Activated CD4-positive, alpha-beta T cell treated with anti-CD3 and anti-CD28 coated beads, Interleukin-2, amount 50 U/mL, for 1 hour (primary cell): ENCODE data around the gene CFAP57.
A peak's percentile ranks its signal among the peaks of the same experiment; 100 is the strongest.
"Not testable (repeated sequence)": the region's sequence is repeated elsewhere in the genome, so short reads cannot be mapped to it uniquely, and the experiment has no call there.

Experiments used
- DNase-seq: peaks from one replicate; pipeline ENCODE4 v3.0.0-alpha.2; 2020

CFAP57 gene

DNA sequence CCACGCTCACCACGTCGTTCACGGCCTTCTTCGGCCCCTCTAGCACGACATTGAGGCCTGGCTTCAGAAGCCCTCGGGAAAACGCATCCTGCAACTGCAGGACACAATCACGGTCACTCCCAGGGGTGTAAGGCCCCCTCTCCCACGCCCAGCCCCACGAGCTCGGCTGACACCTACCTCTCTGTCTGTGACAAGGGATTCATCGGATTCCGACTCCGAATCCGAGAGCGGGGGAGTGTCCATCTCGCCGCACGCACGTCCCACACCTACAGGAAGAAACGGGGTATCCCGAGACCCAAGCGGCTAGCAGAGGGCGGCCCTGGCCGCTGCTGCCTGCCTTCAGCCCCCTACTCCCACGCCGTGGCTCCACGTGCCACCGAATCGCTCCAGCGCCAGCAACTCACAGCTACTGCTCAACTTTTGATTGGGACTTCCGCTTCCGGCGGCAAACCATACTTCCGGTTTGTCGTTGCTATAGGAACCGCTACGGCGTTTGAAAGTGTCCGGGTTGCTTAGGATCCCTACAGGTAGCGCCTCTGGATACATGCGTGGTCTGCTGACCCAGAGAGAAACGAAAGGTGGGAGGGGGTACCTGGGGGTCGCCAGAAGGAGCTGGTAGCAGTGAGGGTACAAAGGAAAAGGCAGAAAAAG, at the start of gene CFAP57, which contains the start of gene EBNA1BP2:
TSS of gene CFAP57 (plus strand) at position 455 of the 651 bp plus-strand sequence. CDS start 424 bp downstream, outside the sequence.
TSS of gene EBNA1BP2 (minus strand) at position 415 of the 651 bp plus-strand sequence. CDS start at position 243, 172 bp downstream.
- peak; percentile 86 for DNase-seq

DNA sequence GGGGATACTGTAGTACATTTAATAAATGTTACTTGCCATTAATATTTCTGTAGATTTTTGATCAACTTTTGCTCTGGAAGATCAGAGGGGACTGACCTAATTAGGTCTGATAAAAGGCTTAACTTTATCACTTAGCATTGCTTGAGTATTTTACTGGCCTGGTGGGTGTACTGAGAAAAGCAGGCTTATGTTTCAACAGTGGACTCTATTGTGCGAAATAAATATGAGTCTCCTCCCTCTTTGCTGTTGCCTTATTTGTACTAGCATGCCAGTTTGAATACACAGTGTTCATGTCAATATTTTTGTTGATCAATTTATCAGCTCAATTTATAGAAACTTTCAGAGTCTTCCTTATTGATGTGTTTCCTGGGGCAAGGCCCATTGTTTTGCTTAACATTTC, 49.1 kb upstream of the CFAP57 start:
- DNase-seq = no peak

DNA sequence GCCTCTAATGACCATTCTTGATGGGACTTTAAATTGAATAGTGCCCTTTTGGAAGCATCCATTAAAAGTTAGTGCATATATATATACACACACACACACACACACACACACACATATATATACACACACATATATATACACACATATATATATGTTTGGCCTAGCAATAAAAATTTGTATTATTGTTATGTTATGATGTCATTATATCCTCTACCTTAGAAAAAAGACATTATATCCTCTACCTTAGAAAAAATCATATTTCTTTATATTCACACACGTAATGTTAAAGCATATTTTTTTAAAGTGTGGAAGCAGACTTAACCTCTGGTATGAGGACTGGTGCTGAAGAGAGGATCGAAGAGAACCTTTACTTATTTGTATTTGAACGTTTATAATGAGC, 43.3 kb upstream of the CFAP57 start:
- DNase-seq = no peak

DNA sequence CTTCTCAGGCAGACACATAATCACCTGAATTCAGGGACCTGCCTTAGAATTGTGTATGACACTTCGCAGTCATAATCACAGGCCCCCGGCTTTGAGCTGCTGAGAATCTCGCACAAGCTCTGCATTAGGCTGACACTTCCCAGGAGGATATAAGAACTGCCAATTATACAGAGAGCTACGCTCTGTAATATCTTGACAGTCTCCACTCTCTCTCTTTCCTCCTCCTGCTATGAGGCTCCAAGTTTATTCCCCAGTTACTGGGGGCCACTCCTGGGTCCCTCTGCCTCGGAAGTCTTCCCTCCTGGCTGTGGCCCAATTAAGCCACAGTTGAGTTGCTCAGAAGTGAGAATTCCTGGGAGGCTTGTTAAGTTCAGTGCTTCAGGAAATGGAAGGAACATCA, 42.7 kb upstream of the CFAP57 start:
- DNase-seq = no peak

DNA sequence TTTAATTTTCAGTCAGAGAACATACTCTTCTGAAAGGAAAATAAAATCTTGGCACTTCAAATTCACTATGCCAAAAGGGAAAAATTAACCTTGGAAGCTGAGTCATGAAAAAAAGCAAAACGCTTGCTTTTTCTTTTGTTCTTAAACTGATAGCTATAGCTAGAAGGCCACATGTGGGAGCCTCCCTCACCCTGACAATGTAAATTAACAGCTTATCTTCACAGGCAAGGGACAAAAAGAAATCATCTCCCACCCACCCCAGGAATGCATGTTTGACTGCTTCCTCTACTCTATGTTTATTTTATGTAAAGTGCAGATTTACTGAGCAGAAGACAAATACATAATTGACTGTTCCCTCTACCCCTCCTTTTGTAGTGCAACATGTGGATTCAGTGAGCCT, 38.1 kb upstream of the CFAP57 start:
- DNase-seq = no peak

DNA sequence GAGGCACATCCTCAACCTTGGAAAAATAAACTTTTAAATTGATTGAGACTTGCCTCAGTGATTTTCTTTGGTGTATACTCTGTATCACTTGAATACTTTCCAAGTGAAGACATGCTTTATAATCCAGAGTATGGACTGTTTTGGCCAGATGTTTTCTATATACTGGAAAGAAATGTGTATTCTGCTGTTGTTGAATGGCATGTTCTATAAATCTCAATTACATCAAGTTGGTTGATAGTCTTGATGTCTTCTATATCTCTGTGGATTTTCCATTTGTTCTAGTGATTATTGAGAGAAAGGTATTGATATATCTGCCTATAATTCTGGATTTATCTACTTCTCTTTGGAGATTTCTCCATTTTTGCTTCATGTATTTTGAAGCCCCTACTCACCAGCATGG, 37.5 kb upstream of the CFAP57 start:
- DNase-seq = no peak

DNA sequence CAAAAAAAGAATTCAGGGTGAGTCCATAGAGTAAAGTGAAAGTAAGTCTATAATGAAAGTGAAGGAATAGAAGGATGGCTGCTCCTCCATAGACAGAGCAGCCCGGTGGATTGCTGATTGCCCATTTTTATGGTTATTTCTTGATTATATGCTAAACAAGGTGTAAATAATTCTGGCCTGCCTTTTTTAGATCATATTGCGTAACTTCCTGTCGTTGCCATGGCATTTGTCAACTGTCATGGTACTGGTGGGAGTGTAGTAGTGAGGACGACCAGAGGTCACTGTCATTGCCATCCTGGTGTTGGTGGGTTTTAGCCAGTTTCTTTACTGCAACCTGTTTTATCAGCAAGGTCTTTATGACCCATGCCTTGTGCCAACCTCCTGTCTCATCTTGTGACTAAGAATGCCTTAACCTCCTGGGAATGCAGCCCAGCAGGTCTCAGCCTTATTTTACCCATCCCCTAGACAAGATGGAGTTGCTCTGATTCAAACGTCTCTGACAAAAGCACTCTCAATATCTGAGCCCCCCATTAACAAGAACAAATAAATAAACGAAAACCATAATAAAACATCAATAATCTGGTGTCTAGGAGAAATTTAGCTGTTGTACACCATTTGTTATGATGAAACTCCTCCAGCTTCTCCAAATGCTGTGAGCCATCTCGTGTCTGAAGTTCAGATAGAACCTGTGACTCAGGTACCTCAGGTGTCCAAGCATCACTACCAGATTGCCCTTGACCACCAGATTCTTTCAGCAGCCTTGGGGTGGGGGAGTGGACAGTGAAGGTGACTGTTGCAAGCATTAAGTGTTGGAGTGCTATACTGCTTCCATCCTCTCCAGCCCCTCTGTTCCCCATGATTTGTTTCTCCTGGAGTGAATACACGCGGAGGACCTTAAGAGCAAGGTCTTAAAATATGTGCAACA, 36.0 kb upstream of the CFAP57 start:
- no peak for DNase-seq

DNA sequence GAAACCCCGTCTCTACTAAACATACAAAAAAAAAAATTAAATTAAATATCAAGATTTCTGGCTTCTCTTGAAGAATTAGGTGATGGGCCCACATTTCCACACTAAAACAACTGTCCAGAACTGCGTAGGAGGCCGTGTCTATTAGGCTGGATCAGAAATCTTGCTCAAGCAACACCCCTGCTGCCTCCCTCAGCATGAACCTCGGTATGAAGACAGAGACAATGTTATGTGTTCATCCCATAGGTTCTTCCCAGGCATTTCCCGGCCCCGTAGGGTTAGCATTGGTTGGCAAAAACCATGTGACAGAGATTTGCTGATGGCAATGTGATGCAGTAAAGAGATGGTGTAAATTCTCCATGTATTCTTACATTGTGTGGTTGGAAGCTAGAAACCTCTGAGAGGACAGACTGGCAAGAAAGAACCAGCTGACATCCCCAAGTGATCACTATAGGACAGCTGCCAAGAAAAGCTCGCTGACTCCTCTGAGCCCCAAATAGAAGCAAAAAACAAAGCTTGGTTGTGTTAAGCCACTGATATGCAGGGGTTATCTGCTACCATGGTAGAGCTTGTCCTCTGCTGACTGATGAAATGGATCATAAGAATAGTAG, 34.6 kb upstream of the CFAP57 start:
- no peak for DNase-seq

DNA sequence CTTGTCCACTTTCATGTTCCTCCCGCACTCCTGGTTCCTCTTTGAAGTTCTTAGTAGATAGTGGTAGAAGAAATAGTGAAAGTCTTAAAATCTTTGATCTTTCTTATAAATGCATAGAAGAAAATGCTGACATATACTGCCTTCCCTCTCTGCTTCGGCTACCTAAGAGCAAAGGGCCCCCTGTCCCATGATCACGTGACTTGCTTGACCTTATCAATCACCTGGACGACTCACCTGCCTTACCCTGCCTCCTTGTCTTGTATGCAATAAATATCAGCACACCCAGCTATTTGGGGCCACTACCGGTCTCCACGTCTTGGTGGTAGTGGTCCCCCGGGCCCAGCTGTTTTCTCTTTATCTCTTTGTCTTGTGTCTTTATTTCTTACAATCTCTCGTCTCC, 32.8 kb upstream of the CFAP57 start:
- not testable (repeated sequence) for DNase-seq

DNA sequence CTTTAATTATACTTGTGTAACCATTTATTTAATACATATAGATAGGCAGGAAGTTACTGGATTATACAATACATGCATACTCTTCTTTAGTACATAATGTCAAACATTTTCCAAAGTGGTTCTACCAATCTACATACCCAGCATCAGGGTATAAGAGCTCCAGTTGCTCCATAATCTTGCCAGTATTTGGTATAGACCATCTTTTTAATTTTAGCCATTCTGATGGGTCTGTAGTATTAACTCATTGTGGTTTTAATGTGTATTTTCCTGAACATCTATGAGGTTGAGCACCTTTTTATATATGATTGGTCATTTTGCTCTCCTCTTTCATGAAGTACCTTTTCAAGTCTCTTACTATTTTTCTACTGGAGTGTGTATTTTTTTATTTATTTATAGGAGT, 32.1 kb upstream of the CFAP57 start:
- no peak for DNase-seq

DNA sequence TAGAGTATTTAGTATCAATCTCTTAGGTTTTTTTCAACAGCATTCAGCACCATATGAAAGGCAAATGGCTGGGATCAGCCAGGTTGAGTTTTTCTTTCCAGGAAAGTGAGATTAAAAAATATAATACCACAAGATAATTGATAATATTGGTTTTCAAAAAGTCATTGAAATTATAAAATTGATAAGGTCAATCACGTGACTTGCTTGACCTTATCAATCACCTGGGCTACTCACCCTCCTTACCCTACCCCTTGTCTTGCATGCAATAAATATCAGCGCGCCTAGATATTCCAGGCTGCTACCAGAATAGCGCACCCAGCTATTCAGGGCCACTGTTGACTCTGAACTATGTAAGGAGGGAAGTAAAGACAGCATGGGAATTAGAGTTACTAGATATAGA, 31.5 kb upstream of the CFAP57 start:
- DNase-seq = no peak

DNA sequence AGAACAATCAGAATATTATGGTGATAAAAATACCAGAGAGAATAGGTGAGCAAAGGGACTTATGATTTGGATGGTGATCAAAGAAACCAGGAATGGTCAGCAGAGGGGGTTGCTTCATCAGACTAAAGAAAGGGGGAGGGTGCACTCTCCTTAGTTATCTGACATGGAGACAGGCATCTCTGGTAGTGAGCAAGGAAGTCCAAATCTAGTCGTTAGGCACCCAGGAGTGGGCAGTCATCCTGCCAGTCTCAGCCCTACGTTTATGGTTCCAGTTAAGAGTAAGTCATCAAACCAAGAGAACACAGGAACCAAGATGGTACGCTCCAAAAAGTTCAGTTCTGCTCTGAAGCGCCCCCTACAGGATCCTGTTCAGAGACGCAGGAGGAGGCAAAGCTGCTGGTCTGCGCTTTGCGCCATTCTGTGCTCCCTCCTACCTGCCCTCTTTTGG, 28.7 kb upstream of the CFAP57 start:
- no peak for DNase-seq

DNA sequence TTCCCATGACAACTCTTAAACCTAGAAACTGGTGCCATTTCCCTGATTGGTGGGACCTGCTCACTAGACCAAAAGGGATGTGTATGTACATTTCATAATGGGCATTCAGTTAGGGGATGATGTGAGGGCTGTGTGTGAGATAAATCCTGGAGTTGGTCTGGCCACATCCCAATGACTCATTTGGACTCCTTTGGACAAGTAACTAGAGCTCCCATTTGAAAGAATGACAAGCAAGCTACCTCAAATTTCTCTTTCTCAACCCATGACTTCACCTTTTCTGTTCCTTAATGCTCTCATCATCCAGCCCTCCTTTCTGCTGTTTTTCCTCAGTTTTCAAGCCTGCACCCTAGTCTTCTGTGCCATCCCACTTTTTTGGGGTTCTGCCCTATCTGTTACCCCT, 27.9 kb upstream of the CFAP57 start:
- no peak for DNase-seq

DNA sequence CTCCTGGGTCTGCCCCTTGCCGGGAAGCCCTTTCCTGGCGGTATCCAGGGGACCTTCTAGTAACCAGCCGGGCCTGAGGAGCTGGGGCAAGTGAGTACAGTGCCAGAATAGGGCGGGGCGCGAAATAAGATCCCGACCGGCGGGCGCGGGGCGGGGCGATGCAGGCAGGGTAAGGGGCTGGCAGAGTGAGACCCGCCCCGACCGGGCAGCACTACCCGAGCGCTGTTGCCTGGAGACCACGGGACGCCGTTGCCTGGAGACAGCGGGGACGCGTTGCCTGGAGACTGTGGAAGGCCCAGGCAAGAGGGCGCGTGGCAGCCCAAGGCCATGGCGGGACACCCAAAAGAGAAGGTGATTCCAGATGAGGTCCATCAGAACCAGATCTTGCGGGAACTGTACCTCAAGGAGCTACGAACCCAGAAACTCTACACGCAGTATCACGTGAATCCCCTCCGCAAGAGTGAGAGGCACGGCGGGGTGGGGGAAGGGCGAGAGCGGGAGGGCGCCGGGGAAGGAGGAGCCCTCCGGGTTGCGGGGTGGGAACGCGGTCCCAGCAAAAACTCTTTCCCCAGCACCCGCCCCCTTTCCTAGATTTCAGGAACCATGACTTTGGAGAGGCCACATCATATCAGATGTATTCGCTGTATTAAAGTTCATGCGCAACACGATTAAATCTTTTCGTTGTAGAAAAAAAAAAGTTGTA, 24.4 kb upstream of the CFAP57 start:
- peak; percentile 3 for DNase-seq

DNA sequence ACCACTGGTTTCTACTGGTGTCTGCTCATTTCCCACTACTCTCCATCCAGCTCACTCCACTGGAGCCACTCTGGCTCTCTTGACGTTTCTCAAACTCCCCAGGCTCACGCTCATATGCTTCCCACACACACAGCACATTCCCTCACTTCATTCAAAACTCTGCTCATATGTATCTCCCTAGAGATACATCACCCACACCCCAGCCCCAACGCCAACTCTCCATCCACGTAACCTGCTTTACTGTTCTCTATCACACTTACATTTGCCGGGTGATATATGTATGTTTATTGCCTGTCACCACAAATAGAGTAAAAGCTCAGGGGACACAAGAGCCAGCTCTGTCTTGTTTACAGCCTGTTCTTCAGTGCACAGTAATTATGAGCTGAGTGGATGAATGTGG, 22.2 kb upstream of the CFAP57 start:
- no peak for DNase-seq

DNA sequence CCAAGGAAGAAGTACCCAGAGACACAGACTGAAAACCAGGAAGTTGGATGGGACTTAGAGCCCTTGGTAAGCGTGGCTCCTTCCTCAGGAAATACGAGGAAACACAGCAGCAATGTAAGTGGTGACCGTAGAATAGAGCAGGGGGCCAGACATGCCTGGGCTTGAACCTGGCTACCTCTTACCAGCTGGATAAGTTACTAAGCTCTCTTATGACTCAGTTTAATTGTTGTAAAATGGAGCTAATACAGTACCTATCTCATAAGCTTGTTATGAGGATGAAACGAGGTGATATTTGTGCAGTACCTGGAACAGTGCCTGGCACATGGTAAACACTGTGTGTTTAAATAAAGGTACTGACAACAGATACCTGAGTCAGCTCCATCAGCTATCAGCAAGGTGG, 19.3 kb upstream of the CFAP57 start:
- DNase-seq = no peak

DNA sequence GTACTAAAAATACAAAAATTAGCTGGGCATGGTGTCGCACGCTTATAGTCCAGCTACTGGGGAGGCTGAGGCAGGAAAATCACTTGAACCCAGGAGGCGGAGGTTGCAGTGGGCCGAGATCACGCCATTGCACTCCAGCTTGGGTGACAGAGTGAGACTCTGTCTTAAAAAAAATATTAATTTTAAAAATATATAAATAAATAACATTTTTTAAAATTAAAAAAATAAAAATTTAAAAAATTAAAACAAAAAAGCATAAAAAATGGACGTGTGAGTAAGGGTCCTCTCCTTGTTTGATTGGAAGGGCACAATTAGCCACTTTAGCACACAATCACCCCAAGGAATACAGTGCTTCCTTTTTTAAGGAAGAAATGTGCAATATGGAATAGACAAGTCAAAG, 18.7 kb upstream of the CFAP57 start:
- no peak for DNase-seq

DNA sequence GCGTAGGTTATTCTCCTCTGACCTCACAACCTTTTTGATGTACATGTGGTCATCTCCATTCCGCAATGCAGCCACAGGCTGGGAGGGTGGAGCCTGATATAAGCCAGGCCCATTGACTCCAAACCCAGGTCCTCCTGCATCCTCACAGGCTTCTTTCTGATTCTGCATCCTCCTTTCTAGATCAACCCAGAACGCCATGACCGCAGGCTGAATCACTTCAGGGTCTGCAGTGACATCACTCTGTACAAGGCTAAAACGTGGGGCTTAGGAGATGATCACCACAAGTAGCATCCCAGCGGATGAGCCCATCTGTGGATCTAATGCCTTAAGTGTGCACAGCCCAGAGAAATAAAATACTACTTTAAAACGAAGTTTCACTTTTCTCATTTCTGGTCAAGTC, 16.1 kb upstream of the CFAP57 start:
- no peak for DNase-seq

DNA sequence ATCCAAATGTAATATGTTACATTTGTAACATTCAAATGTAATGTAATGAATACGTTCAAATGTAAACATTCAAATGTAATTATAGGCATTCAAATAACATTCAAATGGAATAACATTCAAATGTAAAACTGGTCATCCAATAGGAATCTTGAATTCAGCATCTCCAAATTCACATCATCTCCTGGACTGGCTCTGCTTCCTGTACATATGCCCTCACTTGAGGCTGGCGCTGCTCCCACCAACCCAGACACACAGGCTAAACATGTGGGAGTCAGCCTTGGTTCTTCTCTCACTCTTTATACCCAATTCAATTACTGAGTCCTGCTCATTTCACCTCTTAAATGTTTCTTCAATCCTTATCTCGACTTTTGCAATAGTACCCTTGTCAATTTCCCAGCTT, 7.0 kb upstream of the CFAP57 start:
- DNase-seq = no peak

DNA sequence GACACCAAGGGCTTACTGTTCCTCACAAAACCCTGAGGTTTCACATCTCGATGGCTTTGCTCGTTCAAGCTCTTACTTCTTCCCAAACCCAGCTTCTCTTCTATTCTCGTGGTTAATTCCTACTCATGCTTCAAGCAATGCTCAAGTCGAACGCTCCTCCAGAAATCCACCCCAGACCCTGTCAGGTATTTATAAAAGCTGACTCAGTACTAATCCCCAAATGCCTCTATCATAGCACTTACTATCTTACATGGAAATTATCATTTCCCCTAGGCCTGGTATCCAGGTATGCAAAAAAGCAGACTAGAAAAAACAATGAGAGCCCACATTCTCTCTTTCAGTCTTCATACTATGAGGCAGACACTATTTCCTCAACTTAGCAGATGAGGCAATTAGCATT, 6.4 kb upstream of the CFAP57 start:
- no peak for DNase-seq

DNA sequence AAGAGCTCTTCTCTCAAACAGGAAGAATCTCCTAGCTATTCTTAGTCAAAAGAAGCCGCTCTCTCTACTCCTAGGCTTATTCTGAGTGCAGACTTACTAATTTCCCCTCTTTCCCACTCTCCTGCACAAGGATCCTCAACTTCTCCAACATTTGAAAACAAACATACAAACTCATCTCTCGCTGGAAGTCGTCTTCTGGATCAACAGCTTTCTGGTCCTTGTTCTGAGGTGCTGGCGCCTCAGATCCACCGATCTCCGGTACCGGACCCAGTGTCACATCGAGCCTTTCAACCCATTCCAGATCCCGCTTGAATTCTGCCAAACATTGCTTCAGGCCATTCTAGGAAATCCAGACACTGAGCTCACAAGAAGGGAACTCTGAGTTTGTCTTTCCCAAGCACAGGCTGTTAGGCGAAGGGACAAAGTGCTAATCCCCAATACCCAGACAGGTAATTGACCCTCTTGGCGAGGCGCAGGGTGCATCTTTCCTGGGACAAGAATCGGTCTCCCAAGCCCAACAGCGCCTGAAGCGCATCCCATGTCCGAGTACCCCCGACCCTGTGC, 736 bp upstream of the CFAP57 start:
- DNase-seq = no peak

DNA sequence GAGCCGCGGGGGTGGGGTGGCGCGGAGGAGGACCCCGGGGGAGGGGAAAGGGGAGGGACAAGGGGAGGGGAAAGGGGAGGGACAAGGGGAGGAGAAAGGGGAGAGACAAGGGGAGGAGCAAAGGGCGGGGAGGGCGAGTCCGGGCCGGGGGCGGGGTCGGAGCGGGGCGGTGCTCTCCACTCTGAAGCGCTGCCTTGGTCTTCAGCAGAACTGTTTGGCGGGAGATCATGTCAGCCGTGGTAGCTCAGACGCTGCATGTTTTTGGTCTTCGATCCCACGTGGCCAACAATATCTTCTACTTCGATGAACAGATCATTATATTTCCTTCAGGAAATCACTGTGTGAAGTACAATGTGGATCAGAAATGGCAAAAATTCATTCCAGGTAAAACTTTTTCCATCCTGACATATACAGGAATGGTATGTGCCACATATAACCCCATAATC, 420 bp downstream of the CFAP57 start:
- DNase-seq = peak; percentile 83

DNA sequence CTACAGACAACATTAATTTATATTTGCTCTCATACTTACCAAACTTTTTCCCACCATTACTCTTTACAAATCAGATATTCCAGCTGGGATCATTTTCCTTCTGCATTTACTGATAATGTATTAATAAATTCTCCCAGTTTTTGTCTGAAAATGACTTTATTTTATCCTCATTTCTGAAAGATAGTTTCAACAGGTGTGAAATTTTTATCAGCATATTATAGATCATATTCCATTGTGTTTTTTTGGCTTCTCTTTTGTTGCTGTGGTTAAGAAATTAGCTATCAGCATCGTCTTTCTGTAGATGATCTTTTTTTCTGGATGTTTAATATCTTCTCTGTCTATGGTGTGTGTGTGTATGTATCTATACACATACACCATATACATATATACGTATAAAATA, 2.7 kb downstream of the CFAP57 start:
- DNase-seq = no peak
